DMS53 (cell line): ENCODE measurements around the gene ASB6.
"Not testable (repeated sequence)": the region's sequence is repeated elsewhere in the genome, so short reads cannot be mapped to it uniquely, and the experiment has no call there.

Source experiments
- DNase-seq: peaks from one replicate; lab custom pipeline; 2025; lab: John Stamatoyannopoulos, UW

The ASB6 gene

GRCh38 chr9:129643706-129644105, 1.8 kb upstream of the ASB6 start:
- no peak for DNase-seq

- DNase-seq = peak; percentile 32
Measured at GRCh38 chr9:129640871-129641749, 841 bp downstream of the ASB6 start.

- no peak for DNase-seq
Measured at GRCh38 chr9:129640086-129640870, 1.7 kb downstream of the ASB6 start.

DNA sequence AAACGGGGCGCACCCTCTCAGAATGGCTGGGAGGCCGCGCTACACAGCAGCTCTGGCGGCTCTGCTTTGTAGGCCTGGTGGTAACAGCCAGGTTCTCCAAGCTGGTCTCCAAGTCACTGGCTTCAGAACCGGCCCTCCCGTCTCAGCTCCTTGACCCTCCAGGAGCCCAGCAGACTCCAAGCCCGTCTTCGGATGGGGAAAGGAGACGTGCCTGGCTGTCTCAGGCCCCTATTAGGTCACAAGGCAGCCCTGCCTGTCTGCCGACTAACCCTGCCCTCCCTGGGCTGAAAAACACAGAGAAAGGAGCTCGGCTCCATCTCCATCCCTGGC, 2.2 kb downstream of the ASB6 start:
- DNase-seq = no peak

DNA sequence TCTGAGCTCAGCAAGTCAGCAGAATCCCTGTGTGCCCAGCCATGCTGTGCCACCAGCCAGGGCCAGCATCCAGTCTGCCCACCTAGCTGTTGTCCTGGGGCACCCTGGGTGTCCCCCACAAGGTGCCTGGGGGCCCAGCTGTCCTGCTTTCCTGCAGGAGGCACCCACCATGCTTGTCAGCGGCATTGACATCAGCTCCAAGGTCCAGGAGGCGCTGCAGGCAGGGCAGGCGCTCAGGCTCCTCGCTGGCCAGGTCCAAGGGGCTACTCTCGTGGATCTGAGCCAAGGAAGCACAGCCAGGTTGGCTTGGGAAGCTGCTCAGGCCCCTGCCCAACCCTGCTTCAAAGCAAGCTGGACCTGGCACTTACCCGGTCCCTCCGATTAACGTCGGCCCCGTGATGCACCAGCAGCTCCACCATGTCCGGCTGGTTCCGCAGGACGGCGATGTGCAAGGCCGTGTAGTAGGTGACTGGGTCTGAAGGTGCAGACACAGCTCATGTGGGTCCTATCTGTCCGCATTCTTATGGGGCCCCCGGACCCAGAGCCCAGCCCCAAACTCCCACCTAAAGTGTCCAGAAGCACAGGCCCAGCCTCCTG, 2.8 kb downstream of the ASB6 start:
- no peak for DNase-seq

DNA sequence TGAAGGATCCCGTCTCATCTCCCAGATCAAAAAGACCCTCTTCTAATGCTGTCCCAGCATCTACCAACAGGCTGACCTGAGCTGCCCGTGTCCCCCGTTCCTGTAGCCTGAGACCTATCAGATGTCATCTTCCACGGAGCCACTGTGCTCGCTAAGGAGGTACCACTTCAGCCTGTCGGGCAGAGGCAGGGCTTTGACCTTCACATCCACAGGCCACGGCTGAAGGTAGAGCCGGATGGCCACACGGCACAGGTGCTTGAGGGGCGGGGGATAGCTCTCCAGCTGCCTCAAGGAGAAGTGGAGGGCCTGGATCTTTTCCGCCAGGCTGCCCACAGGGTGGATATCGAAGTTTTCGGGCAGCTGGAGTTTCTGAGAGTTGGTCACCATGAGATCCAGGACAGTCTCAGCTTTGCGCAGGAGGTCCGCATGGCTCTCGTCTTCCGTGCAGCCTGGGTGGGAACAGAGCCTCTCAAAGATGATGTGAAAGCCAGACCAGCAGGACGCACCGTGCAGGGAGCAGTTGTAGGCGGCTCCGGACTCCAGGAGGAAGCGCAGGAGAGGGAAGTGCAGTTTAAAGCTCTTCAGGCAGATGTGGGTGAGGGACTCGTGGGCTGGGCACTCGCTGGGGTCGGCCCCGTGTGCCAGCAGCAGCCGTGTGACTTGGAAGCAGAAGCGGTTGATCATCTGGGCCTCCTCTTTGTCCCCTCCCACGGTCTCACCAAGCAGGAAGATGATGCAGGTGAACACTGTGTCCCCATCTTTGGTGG, 4.1 kb downstream of the ASB6 start:
- no peak for DNase-seq

DNA sequence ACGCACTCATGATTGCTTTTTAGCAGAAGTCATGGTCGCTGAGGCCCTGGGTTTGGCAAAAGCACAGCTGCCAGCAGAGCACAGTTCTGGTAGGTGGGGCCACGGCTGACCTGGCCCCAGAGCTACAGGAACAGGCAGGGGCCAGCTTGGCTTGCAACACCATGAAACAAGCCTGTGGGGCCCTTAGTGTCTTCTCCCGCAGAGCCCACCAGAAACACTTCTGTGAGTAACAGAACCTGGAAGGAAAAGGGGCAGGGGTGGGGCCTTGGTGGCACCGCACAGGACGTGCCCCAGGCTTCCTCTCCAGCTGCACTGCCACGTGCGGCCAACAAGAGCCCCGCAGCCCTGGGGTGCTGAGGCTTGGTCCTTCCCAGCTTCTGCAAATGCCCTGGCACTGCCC, 4.8 kb downstream of the ASB6 start:
- no peak for DNase-seq

- not testable (repeated sequence) for DNase-seq
Measured at GRCh38 chr9:129636343-129636742, 5.6 kb downstream of the ASB6 start.

DNA sequence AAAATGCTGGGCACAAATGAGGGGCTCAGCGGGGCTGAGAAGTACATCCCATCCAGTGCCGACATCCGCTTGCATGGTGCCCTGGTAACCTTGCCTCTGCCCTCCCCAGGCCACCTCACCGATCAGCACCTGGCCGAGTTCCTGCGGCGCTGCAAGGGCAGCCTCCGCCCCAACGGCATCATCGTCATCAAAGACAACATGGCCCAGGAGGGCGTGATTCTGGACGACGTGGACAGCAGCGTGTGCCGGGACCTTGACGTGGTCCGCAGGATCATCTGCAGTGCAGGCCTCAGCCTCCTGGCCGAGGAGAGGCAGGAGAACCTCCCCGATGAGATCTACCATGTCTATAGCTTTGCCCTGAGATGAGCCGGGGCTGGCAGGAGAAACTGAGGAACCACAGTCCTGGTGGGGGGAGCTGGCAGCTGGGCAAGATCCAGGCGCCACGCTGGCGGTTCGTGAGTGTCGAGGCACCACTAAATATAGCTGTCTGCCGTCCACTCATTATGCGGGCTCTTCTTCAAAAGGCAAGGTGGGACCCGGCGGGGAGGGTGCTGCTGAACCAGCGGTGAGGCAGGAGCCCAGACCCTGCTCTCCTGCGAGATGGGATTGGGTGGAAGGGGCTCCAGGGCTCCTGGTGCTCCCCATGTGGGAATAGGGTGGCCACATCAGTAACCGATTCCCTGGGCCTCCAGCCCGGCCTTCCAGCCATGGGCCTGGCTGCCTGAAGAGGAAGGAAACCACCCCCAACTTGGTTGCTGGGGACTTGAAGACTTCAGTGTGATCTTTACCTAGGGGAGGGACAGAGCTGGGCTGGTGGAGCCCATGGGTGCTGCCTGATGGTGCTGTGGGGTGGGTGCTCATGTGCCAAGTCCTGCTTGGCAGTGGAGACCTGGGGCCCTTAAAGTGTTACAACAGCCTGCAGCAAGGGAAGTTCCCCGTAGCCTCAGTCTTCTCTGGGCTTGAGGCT, 6.6 kb downstream of the ASB6 start:
- DNase-seq = no peak

- no peak for DNase-seq
Measured at GRCh38 chr9:129633848-129634247, 8.1 kb downstream of the ASB6 start.

- DNase-seq = no peak
Measured at GRCh38 chr9:129633207-129633606, 8.7 kb downstream of the ASB6 start.

GRCh38 chr9:129632460-129632859, 9.5 kb downstream of the ASB6 start:
- no peak for DNase-seq

DNA sequence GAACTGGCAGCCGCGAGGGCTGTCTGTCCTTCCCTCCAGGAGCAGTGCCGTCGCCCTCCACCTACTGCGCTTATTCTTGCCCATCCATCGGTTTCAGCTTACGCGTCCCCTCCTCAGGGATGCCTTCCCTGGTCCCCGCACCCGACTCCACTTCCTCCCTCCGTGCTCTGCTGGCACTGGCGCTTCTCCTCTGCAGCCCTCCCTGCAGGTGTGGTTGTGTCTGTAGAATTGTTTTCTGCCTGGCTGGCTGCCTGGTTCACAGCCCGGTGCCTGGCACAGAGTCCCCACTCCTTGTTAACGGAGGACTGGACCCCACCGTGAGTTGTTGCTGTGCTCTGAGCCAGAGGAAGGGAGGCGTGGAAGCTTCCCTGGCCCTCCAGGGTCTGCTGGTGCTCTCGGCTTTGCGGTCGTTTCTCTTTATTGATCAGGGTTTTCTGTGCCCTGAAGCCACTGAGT, 10.2 kb downstream of the ASB6 start:
- DNase-seq = no peak

- DNase-seq = no peak
Measured at GRCh38 chr9:129630967-129631673, 10.8 kb downstream of the ASB6 start.

GRCh38 chr9:129629251-129629820, 12.6 kb downstream of the ASB6 start:
- no peak for DNase-seq

- no peak for DNase-seq
Measured at GRCh38 chr9:129628709-129629108, 13.2 kb downstream of the ASB6 start.

DNA sequence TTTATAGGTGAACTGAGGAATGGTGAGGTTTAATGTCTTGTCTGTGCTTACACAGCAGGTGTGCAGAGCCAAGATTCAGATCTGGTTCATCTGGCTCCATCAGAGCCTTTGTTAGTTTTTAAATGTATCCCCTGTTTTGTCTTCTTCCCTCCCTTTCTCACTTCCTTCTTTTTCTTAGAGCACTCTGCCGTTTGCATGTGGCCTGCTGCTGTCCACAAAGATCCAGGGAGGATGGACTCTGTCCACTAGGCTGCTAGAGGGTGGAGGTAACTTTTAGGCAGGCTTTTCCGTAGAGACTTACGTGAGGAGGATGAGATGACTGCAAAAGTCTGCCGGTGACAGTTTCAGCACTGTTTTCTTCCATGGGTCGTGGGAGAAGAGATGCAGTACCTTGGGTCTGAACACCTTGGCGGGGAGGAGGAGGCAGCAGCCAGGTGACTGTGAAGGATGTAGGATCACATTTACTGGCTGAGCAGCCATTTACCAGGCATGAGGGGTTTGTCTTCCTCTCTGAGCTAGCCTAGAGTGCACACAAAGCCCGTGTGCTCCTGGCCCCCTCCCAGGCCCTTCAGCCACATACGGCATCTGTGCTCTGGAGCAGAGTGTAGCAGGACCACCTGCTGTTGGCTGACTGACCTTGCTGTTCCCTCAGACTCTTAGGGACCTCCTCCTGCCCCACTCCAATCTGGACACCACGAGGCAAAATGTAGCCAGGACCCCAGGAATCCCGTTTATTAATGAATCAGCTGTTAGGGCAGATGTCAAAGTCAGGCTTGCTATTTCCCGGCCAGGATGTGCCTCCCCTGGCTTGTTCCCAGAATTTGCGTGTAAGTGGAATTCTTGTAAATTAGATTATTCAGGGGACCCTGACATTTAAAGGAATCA, 14.2 kb downstream of the ASB6 start:
- no peak for DNase-seq

GRCh38 chr9:129626625-129627284, 15.2 kb downstream of the ASB6 start:
- peak; percentile 61 for DNase-seq
